Bronchial epithelial cell (primary cell): ENCODE measurements around the gene INPP5B. TPM values are rescaled to one million over a fixed set of nuclear protein-coding genes. Genes with fewer than 3 reads are reported as not detected.
A peak's percentile ranks its signal among the peaks of the same experiment; 100 is the strongest.

Experiments used
- DNase-seq: peaks from one replicate; pipeline ENCODE4 v3.0.0-alpha.2; 2010; ENCODE audit warnings: low read depth
- FAIRE-seq: peaks from 2 replicates; lab custom pipeline; 2011; peaks lifted over from hg19 to GRCh38; lab: Jason Lieb, UNC
- H3K27me3 ChIP-seq: 2 replicates; pipeline ENCODE4 v1.5.1; 2011; ENCODE audit warnings: low read length; ENCODE audit not compliant: control insufficient read depth, insufficient read depth
- H3K36me3 ChIP-seq: 2 replicates; pipeline ENCODE4 v1.5.1; 2011; ENCODE audit warnings: low read length; ENCODE audit not compliant: control insufficient read depth, insufficient read depth
- H3K4me3 ChIP-seq: 2 replicates; pipeline ENCODE4 v1.5.1; 2011; ENCODE audit warnings: mild to moderate bottlenecking, low read depth, low read length, control low read depth
- CTCF ChIP-seq: IDR thresholded peaks from 2 replicates; pipeline ENCODE4 v1.5.1; 2011; ENCODE audit warnings: mild to moderate bottlenecking, moderate library complexity, low read length, control low read depth, inconsistent platforms; ENCODE audit not compliant: insufficient read depth, severe bottlenecking
- total RNA-seq: library from RNA; depleted of rRNA; stranded (reverse); fragments of >200 nt; gene quantifications from 2 replicates; pipeline ENCODE4 v1.2.1, GENCODE V29; 2014

The INPP5B gene
- total RNA-seq, 1 donor from 2014 or later, result 8.4 TPM

GRCh38 chr1:37828410-37829074 lies 118.3 kb downstream of the INPP5B start:
- DNase-seq (peak; percentile 46), FAIRE-seq (no peak)
- H3K27me3 ChIP-seq, result no peaks in the 10 kb centered on the region
- no peak overlapping the region for H3K4me3 ChIP-seq
- H3K36me3 ChIP-seq, result peaks cover 11% of the 10 kb centered on the region
- no peak for TF ChIP-seq CTCF

- DNase-seq, result peak; percentile 23
- no peak for TF ChIP-seq CTCF
- FAIRE-seq, result no peak
- Histone ChIP-seq H3K27me3 (no peaks in the 10 kb centered on the region), H3K4me3 (no peak overlapping the region), H3K36me3 (peaks cover 14% of the 10 kb centered on the region)
Measured at GRCh38 chr1:37825506-37825905, 121.3 kb downstream of the INPP5B start.

GRCh38 chr1:37824001-37824400 lies 122.9 kb downstream of the INPP5B start:
- no peak overlapping the region for H3K4me3 ChIP-seq
- TF ChIP-seq CTCF, result no peak
- DNase-seq (no peak), FAIRE-seq (no peak)
- no peaks in the 10 kb centered on the region for H3K27me3 ChIP-seq
- peaks cover 17% of the 10 kb centered on the region for H3K36me3 ChIP-seq

- no peak overlapping the region for H3K4me3 ChIP-seq
- peaks cover 17% of the 10 kb centered on the region for H3K36me3 ChIP-seq
- FAIRE-seq, result peak; percentile 52
- H3K27me3 ChIP-seq, result no peaks in the 10 kb centered on the region
- peak; percentile 70 for DNase-seq
- TF ChIP-seq CTCF, result no peak
Measured at GRCh38 chr1:37822906-37823815, 123.7 kb downstream of the INPP5B start.

- peaks cover 25% of the 10 kb centered on the region for H3K36me3 ChIP-seq
- no peak overlapping the region for H3K4me3 ChIP-seq
- no peaks in the 10 kb centered on the region for H3K27me3 ChIP-seq
- FAIRE-seq (no peak), DNase-seq (no peak)
- TF ChIP-seq CTCF, result no peak
Measured at GRCh38 chr1:37821481-37821880, 125.4 kb downstream of the INPP5B start.
